NOMO-1 (cell line): ENCODE measurements around the gene SPG11.
"Not testable (repeated sequence)": the region's sequence is repeated elsewhere in the genome, so short reads cannot be mapped to it uniquely, and the experiment has no call there.

Source experiments
- DNase-seq, 2 experiments: peaks; one replicate each; lab custom pipeline; 2025; ENCODE audit not compliant: unreplicated experiment in 2 of 2; lab: John Stamatoyannopoulos, UW

The SPG11 gene

DNA sequence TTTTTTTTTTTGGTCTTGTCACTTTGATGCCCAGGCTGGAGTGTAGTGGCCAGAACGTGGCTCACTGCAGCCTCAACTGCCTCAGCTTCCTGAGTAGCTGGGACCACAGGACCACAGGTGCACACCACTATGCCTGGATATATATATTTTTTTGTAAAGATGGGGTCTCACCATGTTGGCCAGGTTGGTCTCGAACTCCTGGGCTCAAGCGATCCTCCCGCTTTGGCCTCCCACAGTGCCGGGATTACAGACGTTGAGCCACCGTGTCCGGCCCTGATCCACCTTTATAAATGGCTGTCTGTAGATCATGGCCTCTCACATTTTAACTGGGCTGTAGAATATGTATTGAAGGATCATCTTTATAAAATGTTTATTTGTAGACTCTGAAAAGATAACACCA, 128.4 kb downstream of the SPG11 start:
- no peak for DNase-seq

DNA sequence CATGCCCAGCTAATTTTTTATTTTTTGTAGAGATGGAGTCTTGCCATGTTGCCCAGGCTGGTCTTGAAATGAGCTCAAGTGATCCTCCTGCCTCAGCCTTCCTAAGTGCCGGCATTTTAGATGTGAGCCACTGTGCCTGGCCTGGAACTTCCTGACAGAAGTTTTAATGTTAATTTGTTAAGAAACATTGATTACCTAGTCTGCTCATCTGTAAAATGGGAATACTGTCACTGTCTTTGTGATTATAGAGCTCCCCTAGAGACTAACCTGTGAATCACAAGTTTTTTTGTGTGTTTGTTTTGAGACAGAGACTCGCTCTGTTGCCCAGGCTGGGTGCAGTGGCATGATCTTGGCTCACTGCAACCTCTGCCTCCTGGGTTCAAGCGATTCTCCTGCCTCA, 130.8 kb downstream of the SPG11 start:
- no peak for DNase-seq

DNA sequence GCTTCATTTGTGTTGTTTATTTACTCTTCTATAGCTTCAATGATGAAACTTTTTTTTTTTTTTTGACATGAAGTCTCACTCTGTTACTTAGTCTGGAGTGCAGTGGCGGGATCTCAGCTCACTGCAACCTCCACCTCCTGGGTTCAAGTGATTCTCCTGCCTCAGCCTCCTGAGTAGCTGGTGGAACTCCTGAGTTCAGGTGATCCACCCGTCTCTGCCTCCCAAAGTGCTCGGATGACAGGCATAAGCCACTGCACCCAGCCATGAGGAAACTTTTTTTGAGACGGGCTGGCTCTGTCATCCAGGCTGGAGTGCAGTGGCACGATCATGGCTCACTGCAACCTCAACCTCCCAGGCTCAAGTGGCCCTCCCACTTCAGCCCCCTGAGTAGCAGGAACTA, 131.2 kb downstream of the SPG11 start:
- not testable (repeated sequence) for DNase-seq

DNA sequence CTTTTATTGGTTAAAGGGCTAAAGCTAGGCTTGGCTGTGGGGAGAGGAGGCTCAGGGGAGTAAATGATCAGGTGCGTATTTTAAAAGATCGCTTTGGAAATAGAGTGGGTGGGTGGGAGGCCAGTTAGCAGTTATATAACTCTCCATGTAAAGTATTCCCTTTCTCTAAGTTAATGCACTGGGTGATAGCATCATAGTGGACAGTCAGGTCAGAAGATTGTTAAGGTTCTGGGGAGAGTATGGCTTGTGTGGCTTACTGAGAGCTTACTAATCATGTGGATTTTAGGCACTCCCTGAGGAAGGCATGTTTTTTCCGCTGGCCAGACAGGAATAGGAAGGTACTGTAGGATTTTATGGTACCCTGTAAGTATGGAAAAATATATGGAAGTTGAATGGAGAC, 132.8 kb downstream of the SPG11 start:
- no peak for DNase-seq

DNA sequence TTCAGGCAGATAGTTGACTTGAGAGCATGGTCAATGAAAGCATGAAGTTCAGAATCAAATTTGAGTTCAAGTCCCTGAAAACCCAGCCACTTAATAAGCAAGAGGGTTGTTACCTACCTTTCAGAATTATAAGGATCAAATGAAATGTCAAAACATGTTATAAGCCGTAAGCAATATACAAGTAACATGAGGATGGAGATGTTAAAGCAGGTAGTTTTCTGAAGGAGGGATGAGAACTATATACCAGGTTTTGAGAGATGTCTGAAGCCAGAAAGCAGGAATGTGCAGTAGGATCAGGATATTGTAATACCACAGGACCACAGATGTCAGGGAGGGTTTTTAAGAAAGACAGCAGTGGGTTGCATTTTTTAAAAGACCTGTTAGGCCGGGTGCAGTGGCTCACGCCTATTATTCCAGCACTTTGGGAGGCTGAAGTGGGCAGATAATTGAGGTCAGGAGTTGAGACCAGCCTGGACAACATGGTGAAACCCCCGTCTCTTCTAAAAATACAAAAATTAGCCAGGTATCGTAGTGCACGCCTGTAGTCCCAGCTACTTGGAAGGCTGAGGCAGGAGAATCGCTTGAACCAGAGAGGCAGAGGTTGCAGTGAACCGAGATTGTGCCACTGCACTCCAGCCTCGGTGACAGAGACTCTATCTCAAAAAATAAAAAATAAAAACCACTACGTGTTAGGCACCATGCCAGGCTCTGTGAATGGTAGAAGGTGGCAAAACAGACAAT, 133.4 kb downstream of the SPG11 start:
- no peak for DNase-seq

DNA sequence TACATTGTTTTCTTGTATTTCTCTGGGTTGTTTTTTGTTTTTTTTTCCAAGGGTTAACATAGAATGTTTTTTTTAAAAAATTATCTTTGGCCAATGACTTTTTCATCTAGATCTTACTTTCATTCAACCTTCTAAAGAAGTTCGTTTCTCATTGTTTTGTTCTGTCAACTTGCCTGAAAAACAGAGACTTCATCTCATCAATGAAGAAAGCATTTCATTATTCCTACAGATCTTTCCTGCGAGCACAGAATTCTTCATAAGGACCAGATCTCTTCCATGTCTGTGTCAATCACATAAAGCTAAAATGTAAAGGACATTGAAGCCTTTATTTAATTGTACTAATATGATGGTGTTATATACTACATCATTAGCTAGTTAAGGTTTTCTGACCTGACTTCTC, 136.2 kb downstream of the SPG11 start:
- DNase-seq, result no peak

DNA sequence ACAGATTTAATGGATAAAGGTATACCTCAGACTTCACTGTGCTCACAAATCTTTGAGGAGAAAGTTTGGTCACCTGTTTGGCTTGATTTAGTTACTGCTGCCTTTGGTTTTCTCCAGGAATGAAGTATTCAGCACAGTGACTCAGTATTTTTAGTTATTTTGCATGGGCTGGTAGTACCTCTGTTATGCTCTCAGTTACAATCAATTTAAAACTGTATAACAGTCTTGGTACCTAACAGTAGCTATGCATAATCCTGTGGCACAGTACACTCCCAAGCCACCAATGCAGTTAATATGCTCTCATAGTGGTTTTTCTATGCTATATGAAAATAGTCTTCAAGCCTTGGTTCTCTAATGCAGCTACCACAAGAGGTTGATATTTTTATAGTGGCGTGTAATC, 138.4 kb downstream of the SPG11 start:
- DNase-seq, result no peak

DNA sequence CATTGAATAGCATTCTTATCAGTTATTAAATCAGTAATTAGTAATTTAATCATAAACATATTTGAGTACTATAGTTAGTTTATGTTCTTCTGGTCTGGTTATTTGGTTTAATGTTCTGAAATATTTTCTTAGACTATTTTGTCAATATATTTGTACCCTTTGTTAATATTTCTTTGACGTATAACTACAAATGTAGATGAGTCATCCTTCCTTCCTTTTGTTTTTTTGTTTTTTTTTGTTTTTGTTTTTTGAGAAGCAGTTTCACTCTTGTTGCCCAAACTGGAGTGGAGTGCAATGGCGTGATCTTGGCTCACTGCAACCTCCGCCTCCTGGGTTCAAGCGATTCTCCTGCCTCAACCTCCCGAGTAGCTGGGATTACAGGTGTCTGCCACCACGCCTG, 143.9 kb downstream of the SPG11 start:
- DNase-seq, result no peak

DNA sequence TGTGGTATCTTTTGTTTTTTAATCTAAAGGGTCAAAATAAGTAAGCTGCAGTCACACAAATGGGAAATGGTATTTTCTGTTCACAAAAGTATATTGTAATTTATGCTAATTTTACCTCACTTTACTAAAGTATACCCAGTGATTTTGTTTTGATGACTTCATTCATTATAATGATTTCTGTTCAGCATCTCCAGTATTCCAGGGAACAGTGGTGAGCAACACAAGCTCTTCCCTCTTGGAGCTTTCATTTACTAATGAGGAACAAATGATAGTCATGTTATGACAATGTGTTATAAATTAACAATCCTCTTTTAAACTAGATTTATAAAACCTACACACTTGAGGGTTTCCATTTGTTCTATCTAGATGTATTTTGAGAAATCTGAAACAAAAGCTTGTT, 147.0 kb downstream of the SPG11 start:
- no peak for DNase-seq
